HCT116 (cell line): Measurements from ENCODE around the gene HCFC1. TPM values are rescaled to one million over a fixed set of nuclear protein-coding genes. Genes with fewer than 3 reads are reported as not detected.
A peak's percentile ranks its signal among the peaks of the same experiment; 100 is the strongest.

Experiments used
- ATAC-seq: fragments of 200-7000 bp; cut with Tn5 transposase; 2 replicates; pipeline ENCODE4 v1.9.1; 2020; ENCODE audit warnings: mild to moderate bottlenecking, moderate library complexity
- BruUV-seq: library from RNA; stranded (reverse); fragments of 400-500 nt; replicated peaks from 2 replicates; lab custom pipeline; 2021; lab: Mats Ljungman, UMichigan
- CTCF ChIA-PET: fragments of 300-600 bp; sonication (Branson Sonifier 250); formaldehyde crosslinking; loops from one replicate; lab custom pipeline; 2021; ENCODE audit warnings: antibody characterized with exemption; lab: Charles Lee
- POLR2A ChIA-PET: fragments of 300-600, 350-600 bp; sonication (Branson Sonifier 250); formaldehyde crosslinking; loops from one replicate; lab custom pipeline; 2021; ENCODE audit warnings: antibody characterized with exemption; lab: Charles Lee
- RAD21 ChIA-PET, 2 experiments: fragments of 300-600 bp; sonication (Branson Sonifier 250); formaldehyde crosslinking; loops; one replicate each; lab custom pipeline; 2023; ENCODE audit warnings: low total read pairs in 2 of 2; ENCODE audit not compliant: uncharacterized antibody in 2 of 2, unreplicated experiment in 2 of 2, low non-redundant PET in 1 of 2; lab: Charles Lee
- DNase-seq: peaks from one replicate; pipeline ENCODE4 v3.0.0-alpha.2; 2010; ENCODE audit warnings: low read depth, low spot score
- H2AFZ ChIP-seq: fragments of 200-600 bp; shearing (Covaris generic), sonication (generic); 2 replicates; pipeline ENCODE4 v1.6.1; 2017; ENCODE audit warnings: low read depth, mixed run types, mixed read lengths, antibody characterized with exemption, low read length; ENCODE audit not compliant: poor library complexity, severe bottlenecking
- H3K27ac ChIP-seq: 2 replicates; pipeline ENCODE4 v1.5.1; 2012; ENCODE audit warnings: low read depth, low read length
- H3K27me3 ChIP-seq: fragments of 200-600 bp; sonication (generic); 2 replicates; pipeline ENCODE4 v1.6.1; 2016; ENCODE audit warnings: mixed run types, low read length, mixed read lengths; ENCODE audit not compliant: insufficient read depth
- H3K36me3 ChIP-seq, 2 experiments: fragments of 200-500 bp in 1 of 2; fragments of 200-600 bp in 1 of 2; sonication (Bioruptor generic) in 1 of 2; sonication (generic) in 1 of 2; 2 replicates each; pipeline versions ENCODE4 v1.5.1 to v1.6.1; 2014 to 2016; ENCODE audit warnings: low read length in 2 of 2, inconsistent platforms in 1 of 2, mixed read lengths in 1 of 2, mixed run types in 1 of 2; ENCODE audit not compliant: insufficient read depth in 2 of 2, control insufficient read depth in 1 of 2
- H3K4me1 ChIP-seq, 2 experiments: fragments of 200-600 bp in 1 of 2; sonication (generic) in 1 of 2; 2 replicates each; pipeline versions ENCODE4 v1.5.1 to v1.6.1; 2012 to 2017; ENCODE audit warnings: low read length in 2 of 2, inconsistent platforms in 1 of 2, mild to moderate bottlenecking in 1 of 2, mixed read lengths in 1 of 2, mixed run types in 1 of 2, moderate library complexity in 1 of 2; ENCODE audit not compliant: insufficient read depth in 2 of 2, control insufficient read depth in 1 of 2
- H3K4me2 ChIP-seq: fragments of 200-600 bp; sonication (generic); 2 replicates; pipeline ENCODE4 v1.6.1; 2017; ENCODE audit warnings: mixed run types, low read length, mixed read lengths
- H3K4me3 ChIP-seq, 2 experiments: fragments of 200-600 bp in 1 of 2; sonication (generic) in 1 of 2; replicated peaks in 1 of 2; 2 replicates each; pipeline ENCODE4 v1.5.1; 2011 to 2016; ENCODE audit warnings: low read length in 2 of 2, control low read depth in 1 of 2, low read depth in 1 of 2, mild to moderate bottlenecking in 1 of 2, mixed read lengths in 1 of 2, mixed run types in 1 of 2
- H3K79me2 ChIP-seq: fragments of 200-600 bp; sonication (generic); 2 replicates; pipeline ENCODE4 v1.6.1; 2017; ENCODE audit warnings: mild to moderate bottlenecking, mixed run types, low read length, moderate library complexity, mixed read lengths; ENCODE audit not compliant: insufficient read depth
- H3K9ac ChIP-seq: fragments of 200-600 bp; sonication (generic); 2 replicates; pipeline ENCODE4 v1.6.1; 2016; ENCODE audit warnings: low read length, mixed read lengths
- H3K9me2 ChIP-seq: fragments of 200-600 bp; sonication (generic), shearing (Covaris generic); 2 replicates; pipeline ENCODE4 v1.6.1; 2017; ENCODE audit warnings: mixed run types, mild to moderate bottlenecking, moderate library complexity; ENCODE audit not compliant: insufficient read depth
- H3K9me3 ChIP-seq, 2 experiments: fragments of 200-500 bp in 1 of 2; fragments of 200-600 bp in 1 of 2; sonication (Bioruptor generic) in 1 of 2; sonication (generic) in 1 of 2; 2 replicates each; pipeline ENCODE4 v1.6.1; 2014 to 2017; ENCODE audit warnings: low read length in 2 of 2, mixed read lengths in 2 of 2, inconsistent platforms in 1 of 2, low read depth in 1 of 2, mild to moderate bottlenecking in 1 of 2, mixed run types in 1 of 2, moderate library complexity in 1 of 2; ENCODE audit not compliant: control insufficient read depth in 1 of 2, insufficient read depth in 1 of 2
- H4K20me1 ChIP-seq: fragments of 200-600 bp; sonication (generic), shearing (Covaris generic); 2 replicates; pipeline ENCODE4 v1.6.1; 2017; ENCODE audit warnings: mixed run types, mild to moderate bottlenecking, moderate library complexity; ENCODE audit not compliant: insufficient read depth
- CEBPB ChIP-seq: IDR thresholded peaks from 2 replicates; pipeline ENCODE4 v1.6.1; 2012; ENCODE audit warnings: low read depth
- EGR1 ChIP-seq: IDR thresholded peaks from 2 replicates; pipeline ENCODE4 v1.6.1; 2012; ENCODE audit warnings: low read depth
- ELF1 ChIP-seq: IDR thresholded peaks from 2 replicates; pipeline ENCODE4 v1.6.1; 2012; ENCODE audit warnings: low read depth, borderline replicate concordance
- EZH2 ChIP-seq: fragments of 200-600 bp; sonication (generic); IDR thresholded peaks from 2 replicates; pipeline ENCODE4 v1.6.1; 2017; ENCODE audit warnings: antibody characterized with exemption, mixed run types
- EZH2phosphoT487 ChIP-seq: fragments of 200-600 bp; IDR thresholded peaks from 2 replicates; pipeline ENCODE4 v1.6.1; 2018; ENCODE audit warnings: antibody characterized with exemption, borderline replicate concordance
- FOSL1 ChIP-seq: IDR thresholded peaks from 2 replicates; pipeline ENCODE4 v1.6.1; 2012; ENCODE audit warnings: low read depth
- POLR2A ChIP-seq: IDR thresholded peaks from 2 replicates; pipeline ENCODE4 v1.7.0; 2011; ENCODE audit warnings: borderline replicate concordance; ENCODE audit not compliant: insufficient read depth, insufficient read length; ENCODE audit errors: extremely low read depth
- POLR2AphosphoS5 ChIP-seq: IDR thresholded peaks from 2 replicates; pipeline ENCODE4 v1.6.1; 2011; ENCODE audit warnings: mild to moderate bottlenecking, low read depth, low read length, moderate library complexity
- SIN3A ChIP-seq: IDR thresholded peaks from 2 replicates; pipeline ENCODE4 v1.6.1; 2012; ENCODE audit warnings: low read depth
- SP1 ChIP-seq: IDR thresholded peaks from 2 replicates; pipeline ENCODE4 v1.6.1; 2012; ENCODE audit warnings: low read depth
- SRF ChIP-seq: IDR thresholded peaks from 2 replicates; pipeline ENCODE4 v1.6.1; 2012; ENCODE audit warnings: low read depth
- ZFX ChIP-seq: fragments of 450-650 bp; IDR thresholded peaks from 2 replicates; pipeline ENCODE4 v1.6.1; 2017
- ZNF274 ChIP-seq: fragments of 200-500 bp; sonication (Bioruptor generic); IDR thresholded peaks from 2 replicates; pipeline ENCODE4 v1.6.1; 2014; ENCODE audit warnings: mild to moderate bottlenecking, low read depth, low read length, inconsistent platforms
- intact Hi-C: fragments of 100-400 bp; cut with micrococcal nuclease; formaldehyde crosslinking; loops from 2 replicates; pipeline ENCODE4 v1.10.0; 2022
- total RNA-seq: library from RNA; stranded (reverse); gene quantifications from one replicate; pipeline ENCODE4 v1.2.1, GENCODE V29; 2021; ENCODE audit not compliant: unreplicated experiment
- TF ChIP-seq, protein P1 (sequence below): IDR thresholded peaks from 2 replicates; pipeline ENCODE4 v1.6.1; 2012

The HCFC1 gene
- total RNA-seq, 1 experiment from 2014 or later = 72.8 TPM

DNA sequence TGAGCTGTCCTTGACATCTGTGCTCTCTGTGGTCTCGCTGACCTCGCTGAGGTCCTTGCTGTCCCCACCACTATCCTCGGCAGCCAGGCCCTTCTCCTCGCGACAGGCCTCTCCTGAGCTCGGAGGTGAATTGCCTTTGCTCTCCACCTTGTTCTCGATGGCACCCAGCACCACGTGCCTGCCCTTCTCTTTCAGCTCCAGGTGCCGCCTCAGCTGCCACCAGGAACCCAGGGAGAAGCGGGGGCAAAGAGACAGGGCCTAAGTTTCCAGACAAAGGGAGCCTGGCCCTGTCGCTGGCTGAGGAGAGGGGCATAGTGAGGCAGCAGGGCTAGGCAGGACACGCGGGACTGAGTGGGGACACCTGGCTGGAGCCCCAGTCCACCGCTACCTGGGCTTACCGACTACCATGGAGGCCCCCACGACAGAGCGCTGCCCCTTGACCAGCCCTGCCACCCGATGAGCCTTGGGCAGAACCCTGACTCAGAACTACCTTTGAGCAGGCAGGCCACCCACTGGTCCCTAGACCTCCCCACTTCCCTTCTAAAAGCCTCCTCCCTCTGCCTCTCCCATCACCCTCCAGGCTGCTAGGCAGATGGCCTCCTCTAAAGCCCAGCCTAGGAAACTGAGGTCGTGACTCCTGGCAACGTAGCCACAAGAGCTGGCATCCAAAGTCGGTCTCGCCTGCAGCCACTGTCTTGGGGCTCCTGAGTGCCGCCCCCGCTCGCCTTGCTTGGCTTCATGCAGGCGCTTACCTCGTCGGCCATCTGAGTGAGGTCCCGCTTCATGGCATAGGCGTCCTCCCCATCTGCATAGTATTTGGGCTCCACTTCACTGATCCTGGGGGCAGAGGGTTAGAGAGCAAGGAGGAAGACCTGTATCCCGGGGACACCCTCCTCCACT is 41.4 kb downstream of the HCFC1 start:
- H3K9ac ChIP-seq = no peak overlapping the region
- no peak overlapping the region for H3K4me3 ChIP-seq
- no peaks in the 10 kb centered on the region for H3K27me3 ChIP-seq
- DNase-seq = no peak
- H3K9me3 ChIP-seq = no peaks in the 10 kb centered on the region
- ChIA-PET POLR2A (no interaction called here), CTCF (interaction anchor here (1.4 kb wide), 1 partner anchor 17 kb away, joined by 3 read pairs; no protein-coding TSS in a partner anchor), RAD21 (no interaction called here)
- H3K4me1 ChIP-seq = peaks cover 16 to 35% of the 10 kb centered on the region in 2 experiments
- no TSS peak for BruUV-seq
- H3K36me3 ChIP-seq = peaks cover 0 to 5% of the 10 kb centered on the region in 2 experiments; a peak in 2 of 4 replicates
- H3K4me2 ChIP-seq = no peak overlapping the region
- no peaks in the 10 kb centered on the region for H4K20me1 ChIP-seq
- ATAC-seq = no peak
- H2AFZ ChIP-seq = no peak overlapping the region
- peak overlapping the region; percentile 62 for H3K27ac ChIP-seq
- peaks cover 36% of the 10 kb centered on the region for H3K79me2 ChIP-seq
- no peaks in the 10 kb centered on the region for H3K9me2 ChIP-seq
- intact Hi-C loops = no loop called here
- no peak for TF ChIP-seq ZNF274
- no peak for TF ChIP-seq EZH2phosphoT487

DNA sequence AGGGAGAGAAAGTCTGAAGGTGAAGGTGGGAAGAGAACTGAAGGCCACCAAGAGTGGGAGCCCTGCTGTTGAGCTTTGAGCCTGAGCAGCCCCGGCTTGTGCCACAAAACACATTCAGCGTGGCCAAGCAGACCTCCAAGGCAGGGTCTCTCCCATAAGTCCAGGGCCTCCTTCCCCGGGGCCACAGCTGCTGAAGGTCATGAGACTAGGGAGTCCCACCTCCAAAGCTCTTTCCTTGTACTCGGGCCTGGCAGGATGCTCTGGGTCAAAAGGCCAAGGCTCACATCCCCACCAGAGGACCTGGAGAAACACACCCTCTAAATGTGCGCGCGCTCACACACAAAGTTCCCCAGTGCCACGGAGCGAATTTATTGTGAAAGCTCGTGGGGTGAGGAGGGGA is 42.0 kb downstream of the HCFC1 start:
- peaks cover 22 to 42% of the 10 kb centered on the region in 2 experiments for H3K4me1 ChIP-seq
- peak overlapping the region; percentile 56 for H3K4me2 ChIP-seq
- no peaks in the 10 kb centered on the region for H3K27me3 ChIP-seq
- CTCF ChIA-PET = interaction anchor here (1.4 kb wide), 1 partner anchor 17 kb away, joined by 3 read pairs; no protein-coding TSS in a partner anchor
- peak overlapping the region; percentile 62 for H3K27ac ChIP-seq
- no peak for TF ChIP-seq ZFX
- TF ChIP-seq SP1 = no peak
- TF ChIP-seq CEBPB = no peak
- TF ChIP-seq, protein P1, sequence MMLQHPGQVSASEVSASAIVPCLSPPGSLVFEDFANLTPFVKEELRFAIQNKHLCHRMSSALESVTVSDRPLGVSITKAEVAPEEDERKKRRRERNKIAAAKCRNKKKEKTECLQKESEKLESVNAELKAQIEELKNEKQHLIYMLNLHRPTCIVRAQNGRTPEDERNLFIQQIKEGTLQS = no peak
- no peak for TF ChIP-seq SIN3A
- TF ChIP-seq EGR1 = no peak
- no peak for TF ChIP-seq FOSL1
- TF ChIP-seq ZNF274 = no peak
- TF ChIP-seq POLR2A = no peak
- no peak for TF ChIP-seq SRF
- TF ChIP-seq EZH2 = no peak
- TF ChIP-seq ELF1 = no peak
- no peak for TF ChIP-seq POLR2AphosphoS5
- TF ChIP-seq, all 23 proteins: peak for 0
- no TSS peak for BruUV-seq
- H3K79me2 ChIP-seq = peaks cover 42% of the 10 kb centered on the region
- ATAC-seq (no peak), DNase-seq (no peak)
- ChIA-PET POLR2A (interaction anchor here (2.3 kb wide), 1 partner anchor 41 kb away, joined by 10 read pairs; the partner anchor contains the start of gene HCFC1), RAD21 (no interaction called here)
- H3K4me3 ChIP-seq = no peak overlapping the region
- H3K36me3 ChIP-seq = peaks cover 0 to 5% of the 10 kb centered on the region in 2 experiments; a peak in 2 of 4 replicates
- intact Hi-C loops = no loop called here
- no peak overlapping the region for H2AFZ ChIP-seq
- 0 out of 2 replicates have a peak overlapping the region, but pooled peaks have one; percentile 17 for H3K9ac ChIP-seq
- no peaks in the 10 kb centered on the region for H3K9me3 ChIP-seq
- H4K20me1 ChIP-seq = no peaks in the 10 kb centered on the region
- H3K9me2 ChIP-seq = no peaks in the 10 kb centered on the region
